Measurements from ENCODE around the gene C14orf180. TPM values are rescaled to one million over a fixed set of nuclear protein-coding genes. Genes with fewer than 3 reads are reported as not detected.
A peak's percentile ranks its signal among the peaks of the same experiment; 100 is the strongest.

Gene C14orf180
- total and polyA plus RNA-seq, 10 of the 15 experiments (the other 5 are each of a cell fraction or from before 2014, with no cell fraction given), result not detected

GRCh38 chr14:104563742-104564615 lies 15.6 kb upstream of the C14orf180 start:
- no peaks in the 10 kb centered on the region for H4K20me1 ChIP-seq (ENCODE audit: control insufficient read depth, insufficient read depth)
- ChIA-PET SMC1A (ENCODE audit: uncharacterized antibody, unreplicated experiment) (interaction anchor here (1.0 kb wide), 1 partner anchor 470 kb away, joined by 3 read pairs; no protein-coding TSS in a partner anchor), POLR2A (no interaction called here), CTCF (interaction anchor here (0.7 to 2.3 kb wide), 4 partner anchors 14 to 487 kb away, joined by 3 to 25 read pairs (median 3); no protein-coding TSS in a partner anchor), RAD21 (ENCODE audit: unreplicated experiment) (interaction anchor here (0.9 to 1.8 kb wide), 3 partner anchors 435 to 486 kb away, joined by 3 to 11 read pairs (median 3); no protein-coding TSS in a partner anchor)
- in situ Hi-C loops (cut with MboI), result loop anchor here (5.0 kb wide), 2 partner anchors 422 to 487 kb away; no protein-coding TSS in a partner anchor
- ATAC-seq, result peak; percentile 90
- no peak for FAIRE-seq
- no peaks in the 10 kb centered on the region for H3K9me3 ChIP-seq (replicated peaks; ENCODE audit: control insufficient read depth, insufficient read depth, low read length)
- no peak overlapping the region for H3K4me2 ChIP-seq (ENCODE audit: control insufficient read depth, insufficient read depth)
- no peaks in the 10 kb centered on the region for H3K4me1 ChIP-seq (ENCODE audit: control insufficient read depth, insufficient read depth, low read length)
- H3K36me3 ChIP-seq (ENCODE audit: control insufficient read depth in 2 of 2, insufficient read depth in 2 of 2, low read length in 1 of 2), result no peaks in the 10 kb centered on the region
- 9% methylated on average over 27 of the region's 27 CpGs for WGBS (ENCODE audit: insufficient coverage, insufficient replicate concordance, low lambda C conversion rate, missing lambda C conversion rate)
- no peak overlapping the region for H3K4me3 ChIP-seq
- BruUV-seq (replicated peaks), result no TSS peak
- peaks cover 0 to 8% of the 10 kb centered on the region in 2 experiments; a peak in 2 of 4 replicates for H3K27me3 ChIP-seq (replicated peaks in 1 of 2; ENCODE audit: control insufficient read depth in 2 of 2, insufficient read depth in 2 of 2, low read length in 1 of 2)
- no peak overlapping the region for H3K9ac ChIP-seq (ENCODE audit: control insufficient read depth, insufficient read depth, low read length)
- intact Hi-C loops (cut with micrococcal nuclease; ENCODE audit: unreplicated experiment), result loop anchor here (1.0 to 2.0 kb wide), 2 partner anchors 427 to 486 kb away; no protein-coding TSS in a partner anchor
- H3K79me2 ChIP-seq (ENCODE audit: control insufficient read depth, insufficient read depth, low read length), result no peaks in the 10 kb centered on the region
- H3K27ac ChIP-seq (ENCODE audit: control insufficient read depth, insufficient read depth), result no peak overlapping the region
- no peak for DNase-seq (ENCODE audit: low read depth, low spot score)
- H2AFZ ChIP-seq (ENCODE audit: control insufficient read depth, low read depth, low read length), result no peak overlapping the region
- TF ChIP-seq RAD21 (IDR thresholded peaks at IDR 0.05; ENCODE audit: insufficient read depth, low read depth, low read length) (peak; percentile 75), CTCF (IDR thresholded peaks at IDR 0.05 in 2 of 3, conservative IDR thresholded peaks at IDR 0.05 in 1 of 3; ENCODE audit: control insufficient read depth in 2 of 3, extremely low read depth in 1 of 3, insufficient read depth in 1 of 3, low read depth in 3 of 3, low read length in 3 of 3) (peak; percentile 57 to 82 (median 68)), NR2F1 (conservative IDR thresholded peaks at IDR 0.05) (0 out of 2 replicates have a peak, but pooled peaks have one; percentile 25), CEBPZ (IDR thresholded peaks at IDR 0.05; ENCODE audit: low read depth, low read length) (no peak), POLR2A (IDR thresholded peaks at IDR 0.05; ENCODE audit: low read depth, low read length) (no peak), USF1 (IDR thresholded peaks at IDR 0.05; ENCODE audit: borderline replicate concordance, extremely low read length, insufficient read depth, low read depth, low read length) (peak; percentile 1), SMC3 (IDR thresholded peaks at IDR 0.05; ENCODE audit: borderline replicate concordance, low read length) (peak; percentile 84), CHD2 (IDR thresholded peaks at IDR 0.05; ENCODE audit: borderline replicate concordance, low read depth, low read length) (no peak)

All from GM12878 (cell line).